Peyer's patch (tissue), 4 donors: ENCODE data around the gene POLR1C.

Source experiments
- POLR2A ChIP-seq, 2 donors: fragments of 450-650 bp; IDR thresholded peaks; one replicate each; pipeline ENCODE4 v1.5.1; 2017; ENCODE audit warnings: antibody characterized with exemption in 2 of 2, mild to moderate bottlenecking in 2 of 2, moderate library complexity in 2 of 2
- TF ChIP-seq, protein P1 (sequence below), 6 experiments: fragments of 450-650 bp in 4 of 6; fragments of 200-600 bp in 2 of 6; sonication (generic) in 1 of 6; IDR thresholded peaks; one replicate each; pipeline ENCODE4 v1.5.1; 2017 to 2019; ENCODE audit warnings: antibody characterized with exemption in 6 of 6, mild to moderate bottlenecking in 3 of 6, moderate library complexity in 1 of 6

- TF ChIP-seq, protein P1, sequence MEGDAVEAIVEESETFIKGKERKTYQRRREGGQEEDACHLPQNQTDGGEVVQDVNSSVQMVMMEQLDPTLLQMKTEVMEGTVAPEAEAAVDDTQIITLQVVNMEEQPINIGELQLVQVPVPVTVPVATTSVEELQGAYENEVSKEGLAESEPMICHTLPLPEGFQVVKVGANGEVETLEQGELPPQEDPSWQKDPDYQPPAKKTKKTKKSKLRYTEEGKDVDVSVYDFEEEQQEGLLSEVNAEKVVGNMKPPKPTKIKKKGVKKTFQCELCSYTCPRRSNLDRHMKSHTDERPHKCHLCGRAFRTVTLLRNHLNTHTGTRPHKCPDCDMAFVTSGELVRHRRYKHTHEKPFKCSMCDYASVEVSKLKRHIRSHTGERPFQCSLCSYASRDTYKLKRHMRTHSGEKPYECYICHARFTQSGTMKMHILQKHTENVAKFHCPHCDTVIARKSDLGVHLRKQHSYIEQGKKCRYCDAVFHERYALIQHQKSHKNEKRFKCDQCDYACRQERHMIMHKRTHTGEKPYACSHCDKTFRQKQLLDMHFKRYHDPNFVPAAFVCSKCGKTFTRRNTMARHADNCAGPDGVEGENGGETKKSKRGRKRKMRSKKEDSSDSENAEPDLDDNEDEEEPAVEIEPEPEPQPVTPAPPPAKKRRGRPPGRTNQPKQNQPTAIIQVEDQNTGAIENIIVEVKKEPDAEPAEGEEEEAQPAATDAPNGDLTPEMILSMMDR (IDR thresholded peaks at IDR 0.05): no peak
- TF ChIP-seq POLR2A (IDR thresholded peaks at IDR 0.05): no peak
Observed at GRCh38 chr6:43471399-43471798, 45.5 kb upstream of the POLR1C start.
